HepG2 (cell line): ENCODE results near the gene SLC38A4. TPM values are rescaled to one million over a fixed set of nuclear protein-coding genes. Genes with fewer than 3 reads are reported as not detected.

ENCODE experiments used
- ATAC-seq: fragments of 200-7000 bp; cut with Tn5 transposase; 3 replicates; pipeline ENCODE4 v1.9.1; 2020; ENCODE audit warnings: mild to moderate bottlenecking, moderate library complexity
- BruUV-seq: library from RNA; stranded (reverse); fragments of 400-500 nt; replicated peaks from 2 replicates; lab custom pipeline; 2021; lab: Mats Ljungman, UMichigan
- CTCF ChIA-PET: fragments of 300-600 bp; formaldehyde crosslinking; extraction: SDS; loops from one replicate; lab custom pipeline; 2021; ENCODE audit warnings: low total read pairs, inconsistent platforms, low intra/inter-chr PET ratio; lab: Yijun Ruan, JAX
- POLR2A ChIA-PET: fragments of 350-600 bp; sonication (Branson Sonifier 250); formaldehyde crosslinking; loops from one replicate; lab custom pipeline; 2020; ENCODE audit warnings: antibody characterized with exemption, inconsistent platforms; lab: Yijun Ruan, JAX
- DNase-seq: peaks from one replicate; pipeline ENCODE4 v3.0.0-alpha.2; 2015; ENCODE audit warnings: low spot score
- FAIRE-seq: peaks from 3 replicates; lab custom pipeline; 2011; peaks lifted over from hg19 to GRCh38; lab: Jason Lieb, UNC
- H2AFZ ChIP-seq: one replicate; pipeline ENCODE4 v1.6.1; 2011; ENCODE audit warnings: low read length, inconsistent platforms
- H3K27ac ChIP-seq: fragments of 300-600 bp; 3 replicates; pipeline ENCODE4 v1.8.0; 2011; ENCODE audit warnings: mixed run types, mild to moderate bottlenecking, mixed read lengths, low read length, inconsistent platforms; ENCODE audit not compliant: insufficient read depth; ENCODE audit errors: extremely low read length
- H3K27me3 ChIP-seq, 2 experiments: fragments of 200-600 bp in 1 of 2; 2 replicates in 1 of 2; 3 replicates in 1 of 2; pipeline versions ENCODE4 v1.6.0 to v1.8.0; 2011; ENCODE audit warnings: low read length in 2 of 2, mild to moderate bottlenecking in 2 of 2, moderate library complexity in 2 of 2, inconsistent platforms in 1 of 2; ENCODE audit not compliant: insufficient read depth in 2 of 2, control insufficient read depth in 1 of 2
- H3K36me3 ChIP-seq, 2 experiments: fragments of 200-600 bp in 1 of 2; replicated peaks in 1 of 2; 2 replicates in 1 of 2; 3 replicates in 1 of 2; pipeline versions ENCODE4 v1.5.1 to v1.8.0; 2011; ENCODE audit warnings: low read length in 2 of 2, inconsistent platforms in 1 of 2; ENCODE audit not compliant: insufficient read depth in 2 of 2, control insufficient read depth in 1 of 2
- H3K4me1 ChIP-seq: 2 replicates; pipeline ENCODE4 v1.5.1; 2012; ENCODE audit warnings: low read length, inconsistent platforms; ENCODE audit not compliant: insufficient read depth
- H3K4me2 ChIP-seq: 2 replicates; pipeline ENCODE4 v1.6.0; 2011; ENCODE audit warnings: low read depth, low read length, inconsistent platforms
- H3K4me3 ChIP-seq, 3 experiments: fragments of 200-600 bp in 1 of 3; sonication (generic), shearing (Covaris generic) in 1 of 3; replicated peaks in 1 of 3; 2 replicates each; pipeline ENCODE4 v1.5.1; 2011 to 2016; ENCODE audit warnings: low read length in 3 of 3, inconsistent platforms in 2 of 3, low read depth in 2 of 3, mild to moderate bottlenecking in 2 of 3, control low read depth in 1 of 3, mixed read lengths in 1 of 3; ENCODE audit not compliant: insufficient read depth in 1 of 3
- H3K79me2 ChIP-seq: one replicate; pipeline ENCODE4 v1.6.1; 2011; ENCODE audit warnings: low read length, inconsistent platforms; ENCODE audit not compliant: insufficient read depth
- H3K9ac ChIP-seq: 2 replicates; pipeline ENCODE4 v1.6.0; 2011; ENCODE audit warnings: mild to moderate bottlenecking, low read depth, low read length, inconsistent platforms; ENCODE audit not compliant: insufficient read depth
- H3K9me3 ChIP-seq: 2 replicates; pipeline ENCODE4 v1.5.1; 2012; ENCODE audit warnings: mild to moderate bottlenecking, low read length
- H4K20me1 ChIP-seq: 2 replicates; pipeline ENCODE4 v1.6.0; 2011; ENCODE audit warnings: inconsistent platforms, mild to moderate bottlenecking, low read length, moderate library complexity; ENCODE audit not compliant: insufficient read depth
- ARID4A ChIP-seq: sonication (generic); formaldehyde crosslinking; IDR thresholded peaks from 2 replicates; pipeline ENCODE4 v1.5.0; 2020; ENCODE audit warnings: mild to moderate bottlenecking, missing genetic modification reagents, borderline replicate concordance
- ATF3 ChIP-seq: sonication (generic); formaldehyde crosslinking; IDR thresholded peaks from 2 replicates; pipeline ENCODE4 v1.4.0; 2020; ENCODE audit warnings: missing genetic modification reagents
- GFI1 ChIP-seq: sonication (generic); formaldehyde crosslinking; IDR thresholded peaks from 2 replicates; pipeline ENCODE4 v1.5.0; 2020; ENCODE audit warnings: missing genetic modification reagents, mild to moderate bottlenecking, borderline replicate concordance
- GPBP1L1 ChIP-seq: sonication (generic); formaldehyde crosslinking; IDR thresholded peaks from 2 replicates; pipeline ENCODE4 v1.5.0; 2020; ENCODE audit warnings: mild to moderate bottlenecking, missing genetic modification reagents
- KDM5B ChIP-seq: sonication (generic); formaldehyde crosslinking; IDR thresholded peaks from 2 replicates; pipeline ENCODE4 v1.4.0; 2020; ENCODE audit warnings: missing genetic modification reagents, mild to moderate bottlenecking, borderline replicate concordance
- LCORL ChIP-seq, 2 experiments: fragments of 450-650 bp in 1 of 2; sonication (generic) in 1 of 2; formaldehyde crosslinking in 1 of 2; IDR thresholded peaks; 2 replicates each; pipeline versions ENCODE4 v1.5.0 to v1.6.1; 2017 to 2020; ENCODE audit warnings: antibody characterized with exemption in 1 of 2, missing genetic modification reagents in 1 of 2
- MTF2 ChIP-seq: sonication (generic); formaldehyde crosslinking; IDR thresholded peaks from 2 replicates; pipeline ENCODE4 v1.5.0; 2020; ENCODE audit warnings: missing genetic modification reagents, borderline replicate concordance
- ZBTB26 ChIP-seq: IDR thresholded peaks from 2 replicates; pipeline ENCODE4 v1.6.1; 2016; ENCODE audit warnings: missing compliant biosample characterization, missing genetic modification reagents, borderline replicate concordance
- ZBTB38 ChIP-seq: sonication (generic); formaldehyde crosslinking; IDR thresholded peaks from 2 replicates; pipeline ENCODE4 v1.5.1; 2020; ENCODE audit warnings: mild to moderate bottlenecking, missing genetic modification reagents
- ZNF121 ChIP-seq: sonication (generic); formaldehyde crosslinking; IDR thresholded peaks from 2 replicates; pipeline ENCODE4 v1.5.0; 2020; ENCODE audit warnings: mild to moderate bottlenecking, missing genetic modification reagents
- ZNF550 ChIP-seq: sonication (generic); formaldehyde crosslinking; IDR thresholded peaks from 2 replicates; pipeline ENCODE4 v1.4.0; 2020; ENCODE audit warnings: mild to moderate bottlenecking, missing genetic modification reagents, borderline replicate concordance
- ZNF790 ChIP-seq: sonication (generic); formaldehyde crosslinking; IDR thresholded peaks from 2 replicates; pipeline ENCODE4 v1.8.0; 2022; ENCODE audit warnings: missing genetic modification reagents, mild to moderate bottlenecking, borderline replicate concordance
- in situ Hi-C: cut with HindIII; loops from 2 replicates; pipeline ENCODE4 v1.10.0; 2017; ENCODE audit warnings: low pct_unique_long_range_greater_than_20kb; ENCODE audit not compliant: extremely low pct_ligation_motif_present
- intact Hi-C: fragments of 100-400 bp; cut with micrococcal nuclease; formaldehyde crosslinking; loops from one replicate; pipeline ENCODE4 v1.10.0; 2022; ENCODE audit not compliant: unreplicated experiment
- polyA plus RNA-seq, 8 experiments: library from polyadenylated mRNA; depleted of rRNA in 3 of 8; stranded (reverse) in 7 of 8; unstranded in 1 of 8; fragments of >200 nt; fragmentation: Illumina TruSeq in 4 of 8; extraction: Trizol in 4 of 8; gene quantifications; 2 replicates each; pipeline versions ENCODE4 v1.2.1 to v1.2.3, GENCODE V29; 2011 to 2016; ENCODE audit warnings: low read depth in 4 of 8, missing spikeins in 1 of 8, mixed read lengths in 1 of 8; ENCODE audit not compliant: insufficient read depth in 1 of 8
- total RNA-seq, 5 experiments: library from RNA; depleted of rRNA; stranded (reverse); fragments of >200 nt; fragmentation: Illumina TruSeq; extraction: Trizol; gene quantifications; 2 replicates each; pipeline ENCODE4 v1.2.3, GENCODE V29; 2016; ENCODE audit warnings: low read depth in 1 of 5

Gene SLC38A4
- total and polyA plus RNA-seq, 2 of the 13 experiments (the other 11 are each of a cell fraction or from before 2014, with no cell fraction given): 3.5 to 5.2 TPM

GRCh38 chr12:46857486-46857885 is 31.7 kb upstream of the SLC38A4 start:
- intact Hi-C loops (no loop called here), in situ Hi-C loops (no loop called here)
- Histone ChIP-seq H3K27me3 (no peaks in the 10 kb centered on the region), H3K9ac (no peak overlapping the region), H3K27ac (no peak overlapping the region), H3K36me3 (no peaks in the 10 kb centered on the region), H3K4me1 (no peaks in the 10 kb centered on the region), H4K20me1 (no peaks in the 10 kb centered on the region), H2AFZ (no peak overlapping the region), H3K79me2 (no peaks in the 10 kb centered on the region), H3K9me3 (peaks cover 51% of the 10 kb centered on the region), H3K4me2 (no peak overlapping the region), H3K4me3 (no peak overlapping the region)
- ChIA-PET POLR2A (no interaction called here), CTCF (no interaction called here)
- BruUV-seq: no TSS peak
- DNase-seq (no peak), ATAC-seq (no peak), FAIRE-seq (no peak)
- no peak for TF ChIP-seq ARID4A
- TF ChIP-seq LCORL (IDR thresholded peaks at IDR 0.05): no peak
- TF ChIP-seq LCORL (CRISPR knock-in tag; IDR thresholded peaks at IDR 0.05): no peak
- no peak for TF ChIP-seq ZBTB26 (CRISPR knock-in tag)
- no peak for TF ChIP-seq ZBTB38 (CRISPR knock-in tag)
- no peak for TF ChIP-seq ZNF790 (CRISPR knock-in tag)
- no peak for TF ChIP-seq GFI1
- TF ChIP-seq GPBP1L1 (CRISPR knock-in tag): no peak
- TF ChIP-seq ATF3 (CRISPR knock-in tag): no peak
- TF ChIP-seq MTF2 (CRISPR knock-in tag): no peak
- no peak for TF ChIP-seq ZNF550
- no peak for TF ChIP-seq KDM5B (CRISPR knock-in tag)
- TF ChIP-seq ZNF121: no peak
